Middle frontal gyrus (tissue), 1 donor: ENCODE measurements around the gene PROZ.

Source experiments
- DNase-seq: peaks from one replicate; pipeline ENCODE4 v3.0.0-alpha.2; 2015; ENCODE audit warnings: low spot score; ENCODE audit errors: extremely low spot score

PROZ gene

GRCh38 chr13:113140677-113141600 lies 17.5 kb upstream of the PROZ start:
- DNase-seq, result no peak

- DNase-seq, result no peak
These were observed 16.9 kb upstream of the PROZ start for GRCh38 chr13:113141601-113141970.

- DNase-seq, result no peak
These were observed 15.6 kb upstream of the PROZ start for GRCh38 chr13:113142876-113143275.

GRCh38 chr13:113143466-113144254 lies 14.8 kb upstream of the PROZ start:
- DNase-seq, result no peak

- DNase-seq, result no peak
These were observed 14.2 kb upstream of the PROZ start for GRCh38 chr13:113144255-113144629.

- DNase-seq, result no peak
These were observed 13.0 kb upstream of the PROZ start for GRCh38 chr13:113145496-113145895.

GRCh38 chr13:113145911-113146598 lies 12.4 kb upstream of the PROZ start:
- DNase-seq, result no peak

- no peak for DNase-seq
These were observed 11.7 kb upstream of the PROZ start for GRCh38 chr13:113146750-113147149.

- DNase-seq, result no peak
These were observed 11.2 kb upstream of the PROZ start for GRCh38 chr13:113147206-113147605.

GRCh38 chr13:113148407-113148806 lies 10.0 kb upstream of the PROZ start:
- no peak for DNase-seq

- no peak for DNase-seq
These were observed 9.4 kb upstream of the PROZ start for GRCh38 chr13:113148940-113149503.

GRCh38 chr13:113149711-113150549 lies 8.5 kb upstream of the PROZ start:
- DNase-seq, result no peak

GRCh38 chr13:113150550-113151365 lies 7.7 kb upstream of the PROZ start:
- DNase-seq, result no peak

- DNase-seq, result no peak
These were observed 6.4 kb upstream of the PROZ start for GRCh38 chr13:113151745-113152690.

- DNase-seq, result no peak
These were observed 5.8 kb upstream of the PROZ start for GRCh38 chr13:113152691-113152983.

GRCh38 chr13:113152984-113153809 lies 5.3 kb upstream of the PROZ start:
- DNase-seq, result no peak

GRCh38 chr13:113153810-113154748 lies 4.4 kb upstream of the PROZ start:
- no peak for DNase-seq
